Sigmoid colon (tissue), 7 donors: Measurements from ENCODE around the gene TSEN34. TPM values are rescaled to one million over a fixed set of nuclear protein-coding genes. Genes with fewer than 3 reads are reported as not detected.

Source experiments
- DNase-seq: peaks from one replicate; pipeline ENCODE4 v3.0.0-alpha.2; 2019
- H3K27ac ChIP-seq, 4 donors: fragments of 200-600 bp; sonication (generic); one replicate each; pipeline ENCODE4 v1.5.1; 2016 to 2019; ENCODE audit warnings: mild to moderate bottlenecking in 1 of 4
- H3K27me3 ChIP-seq, 3 donors: fragments of 200-600 bp; sonication (generic); one replicate each; pipeline ENCODE4 v1.5.1; 2019; ENCODE audit warnings: mild to moderate bottlenecking in 1 of 3
- H3K36me3 ChIP-seq, 4 donors: fragments of 200-600 bp; sonication (generic); one replicate each; pipeline ENCODE4 v1.5.1; 2016 to 2019
- H3K4me1 ChIP-seq, 4 donors: fragments of 200-600 bp; sonication (generic); one replicate each; pipeline ENCODE4 v1.5.1; 2017 to 2019
- H3K4me3 ChIP-seq, 4 donors: fragments of 200-600 bp; sonication (generic); one replicate each; pipeline ENCODE4 v1.5.1; 2017 to 2019; ENCODE audit warnings: mild to moderate bottlenecking in 2 of 4, moderate library complexity in 1 of 4
- H3K9me3 ChIP-seq, 4 donors: fragments of 200-600 bp in 3 of 4; sonication (generic) in 3 of 4; one replicate each; pipeline versions ENCODE4 v1.5.1 to v1.6.1; 2013 to 2019
- CTCF ChIP-seq, 4 experiments: fragments of 450-650 bp in 3 of 4; fragments of 200-600 bp in 1 of 4; IDR thresholded peaks; one replicate each; pipeline ENCODE4 v1.5.1; 2016 to 2019; ENCODE audit warnings: antibody characterized with exemption in 4 of 4, mild to moderate bottlenecking in 3 of 4, moderate library complexity in 2 of 4
- EP300 ChIP-seq, 4 donors: sonication (generic); formaldehyde crosslinking; IDR thresholded peaks; one replicate each; pipeline ENCODE4 v1.6.1; 2017; ENCODE audit warnings: antibody characterized with exemption in 4 of 4
- POLR2A ChIP-seq, 2 donors: fragments of 450-650 bp; IDR thresholded peaks; one replicate each; pipeline ENCODE4 v1.6.1; 2016; ENCODE audit warnings: antibody characterized with exemption in 2 of 2, mild to moderate bottlenecking in 2 of 2, moderate library complexity in 2 of 2
- POLR2AphosphoS5 ChIP-seq, 4 donors: sonication (generic); formaldehyde crosslinking; IDR thresholded peaks; one replicate each; pipeline ENCODE4 v1.6.1; 2017; ENCODE audit warnings: antibody characterized with exemption in 4 of 4
- WGBS, 2 donors: extraction: QIAGEN DNeasy Blood & Tissue Kit; methylation state at CpG; one replicate each; pipeline ENCODE4 v1.1.7; 2013; 5-methylcytosine and 5-hydroxymethylcytosine counted together
- intact Hi-C: fragments of 100-400 bp; cut with DNase I; formaldehyde crosslinking; loops from one replicate; pipeline ENCODE4 v1.15.1; 2023
- polyA plus RNA-seq, 3 donors: library from polyadenylated mRNA; stranded (reverse); fragments of 200-250 nt; gene quantifications; one replicate each; pipeline ENCODE4 v1.2.3, GENCODE V29; 2013
- total RNA-seq, 4 donors: library from RNA; depleted of rRNA; stranded (reverse); fragments of >200 nt; gene quantifications; one replicate each; pipeline ENCODE4 v1.1.0, GENCODE V29; 2016
- donor health status: healthy with polysubstance abuse.
- donor health status: Bipolar disorder and iron deficiency.
- donor health status: healthy.

TSEN34 gene
- total and polyA plus RNA-seq, 7 donors = 41.5 to 80.9 (median 52.5) TPM

GRCh38 chr19:54201980-54202379, 10.9 kb downstream of the TSEN34 start:
- H3K27ac ChIP-seq = peak overlapping the region in 3 of 4 donors; percentile 90 to 96 (median 93)
- WGBS, 2 donors = 53 to 65% methylated on average over 13 of the region's 13 CpGs
- peaks cover 21 to 56% (median 33%) of the 10 kb centered on the region in 4 donors for H3K36me3 ChIP-seq
- TF ChIP-seq EP300 (IDR thresholded peaks at IDR 0.05) = no peak
- no peak for TF ChIP-seq POLR2AphosphoS5 (IDR thresholded peaks at IDR 0.05)
- DNase-seq = no peak
- H3K27me3 ChIP-seq = no peaks in the 10 kb centered on the region
- H3K9me3 ChIP-seq = no peaks in the 10 kb centered on the region
- peak overlapping the region in 3 of 4 donors; percentile 60 to 64 (median 64) for H3K4me3 ChIP-seq
- peaks cover 0 to 63% (median 56%) of the 10 kb centered on the region in 4 donors for H3K4me1 ChIP-seq
- intact Hi-C loops = loop anchor here (5.0 to 10.0 kb wide), 2 partner anchors 40 to 263 kb away; partner anchors contain the start of gene LENG9

GRCh38 chr19:54203151-54203611, 12.1 kb downstream of the TSEN34 start:
- Histone ChIP-seq H3K27ac (no peak overlapping the region), H3K27me3 (no peaks in the 10 kb centered on the region), H3K9me3 (no peaks in the 10 kb centered on the region), H3K4me1 (peaks cover 0 to 75% (median 59%) of the 10 kb centered on the region in 4 donors), H3K4me3 (peak overlapping the region in 1 of 4 donors; percentile 8), H3K36me3 (peaks cover 31 to 68% (median 45%) of the 10 kb centered on the region in 4 donors)
- WGBS, 2 donors = 15 to 52% methylated on average over 9 of the region's 9 CpGs
- intact Hi-C loops = loop anchor here (5.0 to 10.0 kb wide), 2 partner anchors 41 to 262 kb away; partner anchors contain the start of gene LENG9
- DNase-seq = no peak
- TF ChIP-seq POLR2A (IDR thresholded peaks at IDR 0.05) = no peak
- TF ChIP-seq EP300 (IDR thresholded peaks at IDR 0.05) = no peak
- TF ChIP-seq CTCF (IDR thresholded peaks at IDR 0.05) = no peak
- TF ChIP-seq POLR2AphosphoS5 (IDR thresholded peaks at IDR 0.05) = no peak

- TF ChIP-seq POLR2AphosphoS5 (IDR thresholded peaks at IDR 0.05) (no peak), POLR2A (IDR thresholded peaks at IDR 0.05) (no peak), EP300 (IDR thresholded peaks at IDR 0.05) (no peak), CTCF (IDR thresholded peaks at IDR 0.05) (no peak)
- Histone ChIP-seq H3K27me3 (no peaks in the 10 kb centered on the region), H3K4me1 (peaks cover 0 to 92% (median 74%) of the 10 kb centered on the region in 4 donors), H3K4me3 (no peak overlapping the region), H3K27ac (no peak overlapping the region), H3K9me3 (no peaks in the 10 kb centered on the region), H3K36me3 (peaks cover 31 to 72% (median 45%) of the 10 kb centered on the region in 4 donors)
- DNase-seq = no peak
- intact Hi-C loops = loop anchor here (5.0 to 10.0 kb wide), 2 partner anchors 43 to 260 kb away; partner anchors contain the start of gene LENG9
- WGBS, 2 donors = 80 to 83% methylated on average over 4 of the region's 4 CpGs
Observed at GRCh38 chr19:54204767-54205468, 13.8 kb downstream of the TSEN34 start.

GRCh38 chr19:54206030-54206830, 15.1 kb downstream of the TSEN34 start:
- TF ChIP-seq POLR2AphosphoS5 (IDR thresholded peaks at IDR 0.05) (no peak), POLR2A (IDR thresholded peaks at IDR 0.05) (no peak), EP300 (IDR thresholded peaks at IDR 0.05) (no peak), CTCF (IDR thresholded peaks at IDR 0.05) (no peak)
- peaks cover 0 to 91% (median 77%) of the 10 kb centered on the region in 4 donors for H3K4me1 ChIP-seq
- H3K27ac ChIP-seq = peak overlapping the region in 3 of 4 donors; percentile 39 to 66 (median 61)
- H3K27me3 ChIP-seq = no peaks in the 10 kb centered on the region
- 86 to 91% methylated on average over 27 of the region's 27 CpGs for WGBS, 2 donors
- no peaks in the 10 kb centered on the region for H3K9me3 ChIP-seq
- H3K4me3 ChIP-seq = no peak overlapping the region
- intact Hi-C loops = loop anchor here (10.0 kb wide), 1 partner anchor 259 kb away; the partner anchor contains the start of gene LENG9
- H3K36me3 ChIP-seq = peaks cover 31 to 72% (median 45%) of the 10 kb centered on the region in 4 donors
- DNase-seq = no peak
